ENCODE data around the gene METTL25B.

The METTL25B gene

GRCh38 chr1:156773607-156774006 lies 45.3 kb downstream of the METTL25B start:
- no peak for DNase-seq

- no peak for DNase-seq
Measured at GRCh38 chr1:156775799-156776198, 47.5 kb downstream of the METTL25B start.

GRCh38 chr1:156776942-156777341 lies 48.7 kb downstream of the METTL25B start:
- DNase-seq = peak; percentile 40

- DNase-seq = no peak
Measured at GRCh38 chr1:156777573-156777972, 49.3 kb downstream of the METTL25B start.

- no peak for DNase-seq
Measured at GRCh38 chr1:156781585-156782186, 53.4 kb downstream of the METTL25B start.

- no peak for DNase-seq
Measured at GRCh38 chr1:156785458-156785857, 57.2 kb downstream of the METTL25B start.

Measured in OCI-M1 (cell line).